HepG2 (cell line): ENCODE results near the gene ADCY1. TPM values are rescaled to one million over a fixed set of nuclear protein-coding genes. Genes with fewer than 3 reads are reported as not detected.

ENCODE experiments used
- ATAC-seq: fragments of 200-7000 bp; cut with Tn5 transposase; 3 replicates; pipeline ENCODE4 v1.9.1; 2020; ENCODE audit warnings: mild to moderate bottlenecking, moderate library complexity
- BruUV-seq: library from RNA; stranded (reverse); fragments of 400-500 nt; replicated peaks from 2 replicates; lab custom pipeline; 2021; lab: Mats Ljungman, UMichigan
- CTCF ChIA-PET: fragments of 300-600 bp; formaldehyde crosslinking; extraction: SDS; loops from one replicate; lab custom pipeline; 2021; ENCODE audit warnings: low total read pairs, inconsistent platforms, low intra/inter-chr PET ratio; lab: Yijun Ruan, JAX
- POLR2A ChIA-PET: fragments of 350-600 bp; sonication (Branson Sonifier 250); formaldehyde crosslinking; loops from one replicate; lab custom pipeline; 2020; ENCODE audit warnings: antibody characterized with exemption, inconsistent platforms; lab: Yijun Ruan, JAX
- DNase-seq: peaks from one replicate; pipeline ENCODE4 v3.0.0-alpha.2; 2015; ENCODE audit warnings: low spot score
- FAIRE-seq: peaks from 3 replicates; lab custom pipeline; 2011; peaks lifted over from hg19 to GRCh38; lab: Jason Lieb, UNC
- H2AFZ ChIP-seq: one replicate; pipeline ENCODE4 v1.6.1; 2011; ENCODE audit warnings: low read length, inconsistent platforms
- H3K27ac ChIP-seq: fragments of 300-600 bp; 3 replicates; pipeline ENCODE4 v1.8.0; 2011; ENCODE audit warnings: mixed run types, mild to moderate bottlenecking, mixed read lengths, low read length, inconsistent platforms; ENCODE audit not compliant: insufficient read depth; ENCODE audit errors: extremely low read length
- H3K27me3 ChIP-seq, 2 experiments: fragments of 200-600 bp in 1 of 2; 2 replicates in 1 of 2; 3 replicates in 1 of 2; pipeline versions ENCODE4 v1.6.0 to v1.8.0; 2011; ENCODE audit warnings: low read length in 2 of 2, mild to moderate bottlenecking in 2 of 2, moderate library complexity in 2 of 2, inconsistent platforms in 1 of 2; ENCODE audit not compliant: insufficient read depth in 2 of 2, control insufficient read depth in 1 of 2
- H3K36me3 ChIP-seq, 2 experiments: fragments of 200-600 bp in 1 of 2; replicated peaks in 1 of 2; 2 replicates in 1 of 2; 3 replicates in 1 of 2; pipeline versions ENCODE4 v1.5.1 to v1.8.0; 2011; ENCODE audit warnings: low read length in 2 of 2, inconsistent platforms in 1 of 2; ENCODE audit not compliant: insufficient read depth in 2 of 2, control insufficient read depth in 1 of 2
- H3K4me1 ChIP-seq: 2 replicates; pipeline ENCODE4 v1.5.1; 2012; ENCODE audit warnings: low read length, inconsistent platforms; ENCODE audit not compliant: insufficient read depth
- H3K4me2 ChIP-seq: 2 replicates; pipeline ENCODE4 v1.6.0; 2011; ENCODE audit warnings: low read depth, low read length, inconsistent platforms
- H3K4me3 ChIP-seq, 3 experiments: fragments of 200-600 bp in 1 of 3; sonication (generic), shearing (Covaris generic) in 1 of 3; replicated peaks in 1 of 3; 2 replicates each; pipeline ENCODE4 v1.5.1; 2011 to 2016; ENCODE audit warnings: low read length in 3 of 3, inconsistent platforms in 2 of 3, low read depth in 2 of 3, mild to moderate bottlenecking in 2 of 3, control low read depth in 1 of 3, mixed read lengths in 1 of 3; ENCODE audit not compliant: insufficient read depth in 1 of 3
- H3K79me2 ChIP-seq: one replicate; pipeline ENCODE4 v1.6.1; 2011; ENCODE audit warnings: low read length, inconsistent platforms; ENCODE audit not compliant: insufficient read depth
- H3K9ac ChIP-seq: 2 replicates; pipeline ENCODE4 v1.6.0; 2011; ENCODE audit warnings: mild to moderate bottlenecking, low read depth, low read length, inconsistent platforms; ENCODE audit not compliant: insufficient read depth
- H3K9me3 ChIP-seq: 2 replicates; pipeline ENCODE4 v1.5.1; 2012; ENCODE audit warnings: mild to moderate bottlenecking, low read length
- H4K20me1 ChIP-seq: 2 replicates; pipeline ENCODE4 v1.6.0; 2011; ENCODE audit warnings: inconsistent platforms, mild to moderate bottlenecking, low read length, moderate library complexity; ENCODE audit not compliant: insufficient read depth
- CEBPG ChIP-seq: IDR thresholded peaks from 2 replicates; pipeline ENCODE4 v1.6.1; 2016
- DR1 ChIP-seq: sonication (generic); formaldehyde crosslinking; IDR thresholded peaks from 2 replicates; pipeline ENCODE4 v1.8.0; 2021; ENCODE audit warnings: mild to moderate bottlenecking, missing genetic modification reagents, inconsistent platforms
- ETV6 ChIP-seq: sonication (generic); formaldehyde crosslinking; conservative IDR thresholded peaks from 2 replicates; pipeline ENCODE4 v1.4.0; 2020; ENCODE audit warnings: missing genetic modification reagents
- ISL2 ChIP-seq: sonication (generic); formaldehyde crosslinking; IDR thresholded peaks from 2 replicates; pipeline ENCODE4 v1.5.0; 2020; ENCODE audit warnings: missing genetic modification reagents
- KDM4B ChIP-seq: sonication (generic); formaldehyde crosslinking; IDR thresholded peaks from 2 replicates; pipeline ENCODE4 v1.4.0; 2020; ENCODE audit warnings: missing genetic modification reagents
- RELA ChIP-seq: sonication (generic); formaldehyde crosslinking; IDR thresholded peaks from 2 replicates; pipeline ENCODE4 v1.4.0; 2020; ENCODE audit warnings: missing genetic modification reagents
- SIX1 ChIP-seq: sonication (generic); formaldehyde crosslinking; IDR thresholded peaks from 2 replicates; pipeline ENCODE4 v1.4.0; 2020; ENCODE audit warnings: missing genetic modification reagents, borderline replicate concordance
- SMAD3 ChIP-seq: sonication (generic); formaldehyde crosslinking; IDR thresholded peaks from 2 replicates; pipeline ENCODE4 v1.4.0; 2020; ENCODE audit warnings: missing genetic modification reagents
- SNAI1 ChIP-seq: sonication (generic); formaldehyde crosslinking; IDR thresholded peaks from 2 replicates; pipeline ENCODE4 v1.5.0; 2020; ENCODE audit warnings: mild to moderate bottlenecking, missing genetic modification reagents, borderline replicate concordance
- SNAPC5 ChIP-seq: sonication (generic); formaldehyde crosslinking; IDR thresholded peaks from 2 replicates; pipeline ENCODE4 v1.8.1; 2023; ENCODE audit warnings: mild to moderate bottlenecking, missing genetic modification reagents, borderline replicate concordance
- ZBTB3 ChIP-seq: sonication (generic); formaldehyde crosslinking; IDR thresholded peaks from 2 replicates; pipeline ENCODE4 v1.4.0; 2020; ENCODE audit warnings: low read depth, mild to moderate bottlenecking, moderate library complexity, missing genetic modification reagents, borderline replicate concordance
- ZFP36 ChIP-seq: fragments of 150-350 bp; IDR thresholded peaks from 2 replicates; pipeline ENCODE4 v1.6.1; 2018; ENCODE audit warnings: borderline replicate concordance, low read length, low read depth; ENCODE audit not compliant: partially characterized antibody
- ZNF124 ChIP-seq: sonication (generic); formaldehyde crosslinking; IDR thresholded peaks from 2 replicates; pipeline ENCODE4 v1.4.0; 2020; ENCODE audit warnings: missing genetic modification reagents
- ZNF556 ChIP-seq: sonication (generic); formaldehyde crosslinking; IDR thresholded peaks from 2 replicates; pipeline ENCODE4 v1.4.0; 2020; ENCODE audit warnings: mild to moderate bottlenecking, missing genetic modification reagents, borderline replicate concordance
- WGBS: methylation state at CpG from one replicate; pipeline ENCODE4 v1.1.6; 2017; ENCODE audit warnings: low lambda C conversion rate; 5-methylcytosine and 5-hydroxymethylcytosine counted together
- in situ Hi-C: cut with HindIII; loops from 2 replicates; pipeline ENCODE4 v1.10.0; 2017; ENCODE audit warnings: low pct_unique_long_range_greater_than_20kb; ENCODE audit not compliant: extremely low pct_ligation_motif_present
- intact Hi-C: fragments of 100-400 bp; cut with micrococcal nuclease; formaldehyde crosslinking; loops from one replicate; pipeline ENCODE4 v1.10.0; 2022; ENCODE audit not compliant: unreplicated experiment
- polyA plus RNA-seq, 8 experiments: library from polyadenylated mRNA; depleted of rRNA in 3 of 8; stranded (reverse) in 7 of 8; unstranded in 1 of 8; fragments of >200 nt; fragmentation: Illumina TruSeq in 4 of 8; extraction: Trizol in 4 of 8; gene quantifications; 2 replicates each; pipeline versions ENCODE4 v1.2.1 to v1.2.3, GENCODE V29; 2011 to 2016; ENCODE audit warnings: low read depth in 4 of 8, missing spikeins in 1 of 8, mixed read lengths in 1 of 8; ENCODE audit not compliant: insufficient read depth in 1 of 8
- total RNA-seq, 5 experiments: library from RNA; depleted of rRNA; stranded (reverse); fragments of >200 nt; fragmentation: Illumina TruSeq; extraction: Trizol; gene quantifications; 2 replicates each; pipeline ENCODE4 v1.2.3, GENCODE V29; 2016; ENCODE audit warnings: low read depth in 1 of 5

ADCY1 gene
- total and polyA plus RNA-seq, 2 of the 13 experiments (the other 11 are each of a cell fraction or from before 2014, with no cell fraction given): 0.80 to 1.2 TPM

- BruUV-seq: no TSS peak
- Histone ChIP-seq H3K27me3 (no peaks in the 10 kb centered on the region), H4K20me1 (no peaks in the 10 kb centered on the region), H3K9ac (no peak overlapping the region), H3K4me3 (no peak overlapping the region), H2AFZ (no peak overlapping the region), H3K4me1 (no peaks in the 10 kb centered on the region), H3K27ac (no peak overlapping the region), H3K9me3 (0 out of 2 replicates have a peak, but pooled peaks cover 3% of the 10 kb centered on the region), H3K36me3 (no peaks in the 10 kb centered on the region), H3K4me2 (no peak overlapping the region), H3K79me2 (no peaks in the 10 kb centered on the region)
- FAIRE-seq (no peak), DNase-seq (no peak)
- CTCF ChIA-PET: no interaction called here
- in situ Hi-C loops: no loop called here
- intact Hi-C loops: no loop called here
- no peak for TF ChIP-seq DR1 (CRISPR knock-in tag)
- TF ChIP-seq SIX1 (CRISPR knock-in tag): no peak
- TF ChIP-seq SNAI1 (CRISPR knock-in tag): no peak
- TF ChIP-seq SNAPC5 (CRISPR knock-in tag): no peak
- TF ChIP-seq ISL2 (CRISPR knock-in tag): no peak
- TF ChIP-seq KDM4B: no peak
- TF ChIP-seq CEBPG (CRISPR knock-in tag): no peak
- no peak for TF ChIP-seq SMAD3 (CRISPR knock-in tag)
- no peak for TF ChIP-seq RELA (CRISPR knock-in tag)
- TF ChIP-seq ZNF556: no peak
- TF ChIP-seq ETV6 (CRISPR knock-in tag): no peak
- TF ChIP-seq ZNF124 (CRISPR knock-in tag): no peak
- TF ChIP-seq ZFP36: no peak
- no peak for TF ChIP-seq ZBTB3
- TF ChIP-seq, all 625 proteins: peak for 0
- POLR2A ChIA-PET: no interaction called here
- WGBS: 50% methylated on average over 3 of the region's 7 CpGs
- ATAC-seq: no peak
These were observed 96.1 kb downstream of the ADCY1 start for GRCh38 chr7:45670227-45670626.
